Lower leg skin (tissue), 4 donors: ENCODE data around the gene GJC1. TPM values are rescaled to one million over a fixed set of nuclear protein-coding genes. Genes with fewer than 3 reads are reported as not detected.
"Not testable (repeated sequence)": the region's sequence is repeated elsewhere in the genome, so short reads cannot be mapped to it uniquely, and the experiment has no call there.

Source experiments
- DNase-seq, 2 donors: peaks; one replicate each; pipeline ENCODE4 v3.0.0-alpha.2; 2019; ENCODE audit warnings: low spot score in 2 of 2
- H3K4me3 ChIP-seq: fragments of 200-600 bp; sonication (generic); 2 replicates; pipeline ENCODE4 v1.5.1; 2017; ENCODE audit warnings: mild to moderate bottlenecking, low read depth; ENCODE audit not compliant: poor library complexity, severe bottlenecking
- POLR2A ChIP-seq, 2 donors: fragments of 450-650 bp; IDR thresholded peaks; one replicate each; pipeline ENCODE4 v1.6.1; 2016 to 2017; ENCODE audit warnings: antibody characterized with exemption in 2 of 2, mild to moderate bottlenecking in 1 of 2, moderate library complexity in 1 of 2
- WGBS, 2 donors: methylation state at CpG; one replicate each; pipeline ENCODE4 v1.1.5; 2018; 5-methylcytosine and 5-hydroxymethylcytosine counted together
- intact Hi-C: fragments of 100-400 bp; cut with DNase I; formaldehyde crosslinking; loops from one replicate; pipeline ENCODE4 v1.15.0; 2023; ENCODE audit warnings: low total_unique reads
- total RNA-seq, 4 donors: library from RNA; depleted of rRNA; stranded (reverse); fragments of >200 nt; gene quantifications; one replicate each; pipeline ENCODE4 v1.1.0, GENCODE V29; 2016
- TF ChIP-seq, protein P1 (sequence below), 3 donors: fragments of 450-650 bp; IDR thresholded peaks; one replicate each; pipeline ENCODE4 v1.5.1; 2016; ENCODE audit warnings: antibody characterized with exemption in 3 of 3, mild to moderate bottlenecking in 3 of 3, moderate library complexity in 2 of 3

GJC1 gene
- total RNA-seq, 4 donors from 2014 or later, result 0.25 to 4.6 (median 1.6) TPM

- intact Hi-C loops, result no loop called here
- H3K4me3 ChIP-seq, result peak overlapping the region; percentile 29
- 6 to 13% methylated on average over 22 to 50 of the region's 58 CpGs for WGBS, 2 donors
- TF ChIP-seq POLR2A (IDR thresholded peaks at IDR 0.05), result no peak
- TF ChIP-seq, protein P1, sequence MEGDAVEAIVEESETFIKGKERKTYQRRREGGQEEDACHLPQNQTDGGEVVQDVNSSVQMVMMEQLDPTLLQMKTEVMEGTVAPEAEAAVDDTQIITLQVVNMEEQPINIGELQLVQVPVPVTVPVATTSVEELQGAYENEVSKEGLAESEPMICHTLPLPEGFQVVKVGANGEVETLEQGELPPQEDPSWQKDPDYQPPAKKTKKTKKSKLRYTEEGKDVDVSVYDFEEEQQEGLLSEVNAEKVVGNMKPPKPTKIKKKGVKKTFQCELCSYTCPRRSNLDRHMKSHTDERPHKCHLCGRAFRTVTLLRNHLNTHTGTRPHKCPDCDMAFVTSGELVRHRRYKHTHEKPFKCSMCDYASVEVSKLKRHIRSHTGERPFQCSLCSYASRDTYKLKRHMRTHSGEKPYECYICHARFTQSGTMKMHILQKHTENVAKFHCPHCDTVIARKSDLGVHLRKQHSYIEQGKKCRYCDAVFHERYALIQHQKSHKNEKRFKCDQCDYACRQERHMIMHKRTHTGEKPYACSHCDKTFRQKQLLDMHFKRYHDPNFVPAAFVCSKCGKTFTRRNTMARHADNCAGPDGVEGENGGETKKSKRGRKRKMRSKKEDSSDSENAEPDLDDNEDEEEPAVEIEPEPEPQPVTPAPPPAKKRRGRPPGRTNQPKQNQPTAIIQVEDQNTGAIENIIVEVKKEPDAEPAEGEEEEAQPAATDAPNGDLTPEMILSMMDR (IDR thresholded peaks at IDR 0.05), result no peak
- no peak for DNase-seq
Observed at GRCh38 chr17:44830359-44831288, 537 bp upstream of the GJC1 start.

GRCh38 chr17:44828919-44829522 lies 1.1 kb downstream of the GJC1 start:
- 6 to 8% methylated on average over 21 of the region's 21 CpGs for WGBS, 2 donors
- no peak overlapping the region for H3K4me3 ChIP-seq
- DNase-seq, result no peak
- intact Hi-C loops, result no loop called here
- TF ChIP-seq, protein P1 (IDR thresholded peaks at IDR 0.05), result no peak
- TF ChIP-seq POLR2A (IDR thresholded peaks at IDR 0.05), result no peak

GRCh38 chr17:44827863-44828262 lies 2.2 kb downstream of the GJC1 start:
- no peak overlapping the region for H3K4me3 ChIP-seq
- intact Hi-C loops, result no loop called here
- 60 to 62% methylated on average over 1 of the region's 1 CpG for WGBS, 2 donors
- TF ChIP-seq, protein P1 (IDR thresholded peaks at IDR 0.05), result no peak
- no peak for TF ChIP-seq POLR2A (IDR thresholded peaks at IDR 0.05)
- no peak for DNase-seq

- intact Hi-C loops, result no loop called here
- DNase-seq, result no peak
- TF ChIP-seq, protein P1 (IDR thresholded peaks at IDR 0.05), result no peak
- TF ChIP-seq POLR2A (IDR thresholded peaks at IDR 0.05), result no peak
- 87 to 92% methylated on average over 15 of the region's 15 CpGs for WGBS, 2 donors
- H3K4me3 ChIP-seq, result no peak overlapping the region
Observed at GRCh38 chr17:44826123-44826790, 3.8 kb downstream of the GJC1 start.

- DNase-seq, intact Hi-C loops, H3K4me3 ChIP-seq: not testable (repeated sequence)
- 92 to 95% methylated on average over 9 of the region's 9 CpGs for WGBS, 2 donors
Observed at GRCh38 chr17:44825236-44825635, 4.9 kb downstream of the GJC1 start.
